H1 (cell line): Measurements from ENCODE around the gene ASCC1. TPM values are rescaled to one million over a fixed set of nuclear protein-coding genes. Genes with fewer than 3 reads are reported as not detected.

Experiments used
- CTCF ChIA-PET: fragments of 300-600 bp; sonication (Branson Sonifier 250); formaldehyde crosslinking; loops from one replicate; lab custom pipeline; 2021; ENCODE audit not compliant: partially characterized antibody; lab: Charles Lee
- POLR2A ChIA-PET: fragments of 300-600 bp; sonication (Branson Sonifier 250); formaldehyde crosslinking; loops from one replicate; lab custom pipeline; 2021; ENCODE audit warnings: inconsistent platforms; ENCODE audit not compliant: partially characterized antibody; lab: Charles Lee
- DNase-seq, 2 experiments: peaks; one replicate each; pipeline versions ENCODE4 v3.0.0 to v3.0.0-alpha.2; 2010 to 2022; ENCODE audit warnings: low spot score in 2 of 2, low read depth in 1 of 2, mixed read lengths in 1 of 2
- FAIRE-seq: peaks from 2 replicates; lab custom pipeline; 2011; peaks lifted over from hg19 to GRCh38; lab: Jason Lieb, UNC
- H2AFZ ChIP-seq: 2 replicates; pipeline ENCODE4 v1.8.1; 2012; ENCODE audit warnings: low read length, inconsistent platforms
- H2AK5ac ChIP-seq: 2 replicates; pipeline ENCODE4 v1.6.1; 2013; ENCODE audit warnings: low read depth, low read length
- H2BK120ac ChIP-seq: replicated peaks from 2 replicates; pipeline ENCODE3; 2013; ENCODE audit warnings: low read depth, low read length, inconsistent platforms
- H2BK12ac ChIP-seq: 2 replicates; pipeline ENCODE4 v1.6.1; 2013; ENCODE audit warnings: low read depth, low read length
- H2BK15ac ChIP-seq: 2 replicates; pipeline ENCODE4 v1.6.1; 2013; ENCODE audit warnings: low read length
- H2BK20ac ChIP-seq: 2 replicates; pipeline ENCODE4 v1.6.1; 2013; ENCODE audit warnings: low read length
- H2BK5ac ChIP-seq: 2 replicates; pipeline ENCODE4 v1.6.1; 2013; ENCODE audit warnings: low read depth, low read length
- H3K14ac ChIP-seq: 2 replicates; pipeline ENCODE4 v1.6.1; 2013; ENCODE audit warnings: inconsistent platforms; ENCODE audit not compliant: insufficient read length
- H3K18ac ChIP-seq: 2 replicates; pipeline ENCODE4 v1.6.1; 2013; ENCODE audit warnings: low read length; ENCODE audit errors: extremely low read depth
- H3K23ac ChIP-seq: 2 replicates; pipeline ENCODE4 v1.6.1; 2013; ENCODE audit warnings: inconsistent platforms; ENCODE audit not compliant: insufficient read length
- H3K23me2 ChIP-seq: 2 replicates; pipeline ENCODE4 v1.6.1; 2013; ENCODE audit warnings: low read depth, low read length
- H3K27ac ChIP-seq: 2 replicates; pipeline ENCODE4 v1.6.1; 2011; ENCODE audit warnings: low read depth, low read length, inconsistent platforms
- H3K27me3 ChIP-seq, 4 experiments: replicated peaks in 1 of 4; 1 replicate in 1 of 4; 2 replicates in 3 of 4; pipeline versions ENCODE4 v1.6.1 to v1.8.1; 2011 to 2013; ENCODE audit warnings: low read length in 3 of 4, mild to moderate bottlenecking in 3 of 4, inconsistent platforms in 2 of 4, mixed read lengths in 2 of 4, moderate library complexity in 1 of 4; ENCODE audit not compliant: control insufficient read depth in 3 of 4, insufficient read depth in 3 of 4; ENCODE audit errors: extremely low read depth in 1 of 4
- H3K36me3 ChIP-seq, 4 experiments: 2 replicates each; pipeline versions ENCODE4 v1.6.1 to v1.8.1; 2011 to 2013; ENCODE audit warnings: mild to moderate bottlenecking in 4 of 4, low read length in 3 of 4, moderate library complexity in 2 of 4, control low read depth in 1 of 4, inconsistent platforms in 1 of 4; ENCODE audit not compliant: insufficient read depth in 4 of 4, control insufficient read depth in 2 of 4
- H3K4ac ChIP-seq: replicated peaks from 2 replicates; pipeline ENCODE3; 2013; ENCODE audit warnings: low read length, low read depth, mixed read lengths, inconsistent platforms; ENCODE audit not compliant: insufficient read length
- H3K4me1 ChIP-seq, 4 experiments: replicated peaks in 1 of 4; 1 replicate in 1 of 4; 2 replicates in 3 of 4; pipeline versions ENCODE4 v1.6.1 to v1.8.1; 2011 to 2013; ENCODE audit warnings: low read length in 3 of 4, inconsistent platforms in 2 of 4, mixed read lengths in 1 of 4; ENCODE audit not compliant: insufficient read depth in 4 of 4, control insufficient read depth in 3 of 4
- H3K4me2 ChIP-seq, 2 experiments: 2 replicates each; pipeline versions ENCODE4 v1.6.1 to v1.8.1; 2011 to 2013; ENCODE audit warnings: low read depth in 2 of 2, low read length in 2 of 2, control low read depth in 1 of 2, inconsistent platforms in 1 of 2, mild to moderate bottlenecking in 1 of 2; ENCODE audit not compliant: insufficient read depth in 1 of 2
- H3K4me3 ChIP-seq, 4 experiments: fragments of 200-600, 300-600 bp in 1 of 4; sonication (generic), shearing (Covaris generic), sonication (Bioruptor Twin) in 1 of 4; 2 replicates each; pipeline versions ENCODE4 v1.5.1 to v1.8.1; 2011 to 2016; ENCODE audit warnings: low read length in 4 of 4, low read depth in 3 of 4, control low read depth in 2 of 4, inconsistent platforms in 2 of 4, mild to moderate bottlenecking in 2 of 4, mixed read lengths in 1 of 4, moderate library complexity in 1 of 4; ENCODE audit not compliant: insufficient read depth in 2 of 4; ENCODE audit errors: extremely low read depth in 1 of 4
- H3K56ac ChIP-seq: replicated peaks from 2 replicates; pipeline ENCODE3; 2013; ENCODE audit warnings: low read depth, mild to moderate bottlenecking, mixed read lengths, low read length, inconsistent platforms; ENCODE audit not compliant: insufficient read length
- H3K79me1 ChIP-seq: 2 replicates; pipeline ENCODE4 v1.6.1; 2013; ENCODE audit warnings: low read depth, low read length, control low read depth
- H3K79me2 ChIP-seq, 2 experiments: 2 replicates each; pipeline versions ENCODE4 v1.6.1 to v1.8.1; 2012 to 2013; ENCODE audit warnings: low read length in 2 of 2, mild to moderate bottlenecking in 2 of 2, inconsistent platforms in 1 of 2; ENCODE audit not compliant: insufficient read depth in 2 of 2, control insufficient read depth in 1 of 2
- H3K9ac ChIP-seq, 4 experiments: replicated peaks in 1 of 4; 1 replicate in 1 of 4; 2 replicates in 3 of 4; pipeline versions ENCODE4 v1.6.1 to v1.8.1; 2011 to 2013; ENCODE audit warnings: low read depth in 3 of 4, low read length in 3 of 4, control low read depth in 2 of 4, mild to moderate bottlenecking in 2 of 4, moderate library complexity in 2 of 4, inconsistent platforms in 1 of 4; ENCODE audit errors: extremely low read depth in 1 of 4
- H3K9me3 ChIP-seq, 2 experiments: 2 replicates each; pipeline versions ENCODE4 v1.6.1 to v1.8.1; 2012 to 2013; ENCODE audit warnings: mild to moderate bottlenecking in 2 of 2, moderate library complexity in 2 of 2, control low read depth in 1 of 2, inconsistent platforms in 1 of 2, low read depth in 1 of 2, low read length in 1 of 2, mixed read lengths in 1 of 2; ENCODE audit not compliant: insufficient read depth in 2 of 2
- H4K20me1 ChIP-seq, 2 experiments: replicated peaks in 1 of 2; 2 replicates each; pipeline versions ENCODE3 to v1.8.1; 2011 to 2013; ENCODE audit warnings: inconsistent platforms in 2 of 2, low read length in 2 of 2, mild to moderate bottlenecking in 1 of 2; ENCODE audit not compliant: insufficient read depth in 2 of 2, control insufficient read depth in 1 of 2
- H4K5ac ChIP-seq: 2 replicates; pipeline ENCODE4 v1.6.1; 2013; ENCODE audit warnings: low read length, low read depth, mixed read lengths, inconsistent platforms; ENCODE audit not compliant: insufficient read length
- H4K8ac ChIP-seq: 2 replicates; pipeline ENCODE4 v1.8.0; 2013; ENCODE audit warnings: mild to moderate bottlenecking, moderate library complexity, low read length, inconsistent platforms; ENCODE audit not compliant: insufficient read depth; ENCODE audit errors: extremely low read depth
- H4K91ac ChIP-seq: replicated peaks from 2 replicates; pipeline ENCODE3; 2013; ENCODE audit warnings: low read length, mixed read lengths, inconsistent platforms; ENCODE audit not compliant: insufficient read length
- ASH2L ChIP-seq: fragments of 200-600, 300-600 bp; sonication (generic); IDR thresholded peaks from one replicate; pipeline ENCODE4 v1.7.1; 2017; ENCODE audit warnings: low read length
- CBX8 ChIP-seq: fragments of 300-800, 300-1000 bp; sonication (generic); IDR thresholded peaks from 2 replicates; pipeline ENCODE4 v1.7.1; 2016; ENCODE audit warnings: low read depth, low read length, borderline replicate concordance
- CHD2 ChIP-seq: IDR thresholded peaks from 2 replicates; pipeline ENCODE4 v1.6.1; 2012; ENCODE audit warnings: low read length, improper control_type of control experiment
- JUN ChIP-seq: IDR thresholded peaks from 2 replicates; pipeline ENCODE4 v1.6.1; 2011; ENCODE audit warnings: low read depth, mild to moderate bottlenecking, improper control_type of control experiment, low read length
- KDM1A ChIP-seq: fragments of 200-600, 300-600 bp; sonication (generic); IDR thresholded peaks from 2 replicates; pipeline ENCODE4 v1.7.1; 2016; ENCODE audit warnings: mild to moderate bottlenecking, low read length, borderline replicate concordance
- POU5F1 ChIP-seq: IDR thresholded peaks from 2 replicates; pipeline ENCODE4 v1.6.1; 2011; ENCODE audit warnings: low read depth, mild to moderate bottlenecking, low read length, moderate library complexity
- SAP30 ChIP-seq: fragments of 300-600 bp; sonication (generic); IDR thresholded peaks from 2 replicates; pipeline ENCODE4 v1.7.1; 2012; ENCODE audit warnings: low read length, moderate library complexity, mild to moderate bottlenecking, inconsistent platforms; ENCODE audit not compliant: insufficient read depth, insufficient replicate concordance
- WGBS, 2 experiments: shearing (Covaris generic) in 1 of 2; methylation state at CpG; one replicate each; pipeline versions ENCODE4 v1.1.6 to v1.1.7; 2013 to 2015; ENCODE audit warnings: low lambda C conversion rate in 2 of 2, mixed read lengths in 2 of 2, inconsistent platforms in 1 of 2, low coverage in 1 of 2, missing lambda C conversion rate in 1 of 2; ENCODE audit not compliant: insufficient replicate concordance in 2 of 2, insufficient coverage in 1 of 2, insufficient read length in 1 of 2; ENCODE audit errors: extremely low coverage in 1 of 2, missing lambda C conversion rate in 1 of 2; 5-methylcytosine and 5-hydroxymethylcytosine counted together
- polyA plus RNA-seq, 7 experiments: library from polyadenylated mRNA; depleted of rRNA in 3 of 7; stranded (reverse) in 5 of 7; unstranded in 2 of 7; fragments of >200 nt in 5 of 7; fragments of 200-250 nt in 2 of 7; gene quantifications; 1 replicate in 5 of 7; 2 replicates in 1 of 7; 4 replicates in 1 of 7; pipeline versions ENCODE4 v1.2.1 to v1.2.3, GENCODE V29; 2011 to 2013; ENCODE audit warnings: missing spikeins in 2 of 7, mixed read lengths in 2 of 7
- total RNA-seq: library from RNA; stranded (reverse); fragmentation: NEBNext Ultra II Directional; extraction: Animal tissue kit (Norgen Biotek cat#: 25700); gene quantifications from 2 replicates; pipeline ENCODE4 v1.2.1, GENCODE V29; 2021

The ASCC1 gene
- total and polyA plus RNA-seq, 2 of the 8 experiments (the other 6 are each of a cell fraction or from before 2014, with no cell fraction given): 25.6 to 35.8 TPM

DNA sequence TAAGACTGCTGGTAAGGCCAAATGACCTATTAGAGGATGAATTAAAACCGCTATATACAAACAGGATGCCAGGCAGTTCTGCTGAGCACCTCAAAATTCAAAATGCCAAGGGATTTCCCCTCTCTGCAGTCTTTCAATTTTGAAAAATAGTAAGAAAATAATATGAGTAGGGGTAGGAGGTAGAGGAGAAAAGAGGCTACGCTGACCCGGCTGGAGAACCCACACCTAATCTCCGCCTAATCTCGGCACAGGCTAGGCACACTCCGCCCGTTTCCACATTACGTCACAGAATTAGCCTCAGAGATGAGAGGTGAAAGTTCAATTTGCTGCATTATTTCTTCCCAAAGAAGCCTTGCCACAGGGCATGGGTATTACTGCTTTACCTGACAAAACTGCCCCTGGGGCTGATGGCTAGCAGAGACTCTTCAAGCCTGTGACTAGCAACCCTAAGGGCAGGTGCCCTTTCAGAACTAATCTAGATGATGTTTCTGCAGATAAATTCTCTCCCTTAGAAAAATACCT lies 106.4 kb downstream of the ASCC1 start:
- Histone ChIP-seq H3K23ac (no peak overlapping the region), H2BK15ac (no peak overlapping the region), H3K4me2 (no peak overlapping the region), H2BK5ac (no peak overlapping the region), H3K9me3 (no peaks in the 10 kb centered on the region), H4K91ac (no peak overlapping the region), H2AK5ac (no peak overlapping the region), H3K4me3 (no peak overlapping the region), H3K27me3 (no peaks in the 10 kb centered on the region), H3K36me3 (no peaks in the 10 kb centered on the region), H2BK120ac (no peak overlapping the region), H3K23me2 (no peaks in the 10 kb centered on the region), H3K56ac (no peak overlapping the region), H3K14ac (no peak overlapping the region), H3K4ac (no peak overlapping the region), H3K79me1 (no peaks in the 10 kb centered on the region), H3K27ac (no peak overlapping the region), H2BK12ac (no peak overlapping the region), H4K20me1 (no peaks in the 10 kb centered on the region), H2AFZ (no peak overlapping the region), H3K4me1 (no peaks in the 10 kb centered on the region), H4K8ac (no peak overlapping the region), H3K79me2 (no peaks in the 10 kb centered on the region), H3K18ac (no peak overlapping the region), H2BK20ac (no peak overlapping the region), H4K5ac (no peak overlapping the region), H3K9ac (no peak overlapping the region)
- ChIA-PET CTCF (no interaction called here), POLR2A (no interaction called here)
- 82% methylated on average over 8 of the region's 8 CpGs; no CpG with 5 or more reads in 1 of the 2 experiments for WGBS, 2 experiments
- TF ChIP-seq ASH2L (no peak), SAP30 (no peak), CBX8 (no peak), CHD2 (no peak), JUN (no peak), POU5F1 (no peak), KDM1A (no peak)
- FAIRE-seq (no peak), DNase-seq (no peak)
